Gastroesophageal sphincter (tissue), 3 donors: ENCODE data around the gene NCF4.

Experiments used
- POLR2A ChIP-seq, 2 donors: fragments of 450-650 bp; IDR thresholded peaks; one replicate each; pipeline ENCODE4 v1.6.1; 2017; ENCODE audit warnings: antibody characterized with exemption in 2 of 2, mild to moderate bottlenecking in 2 of 2, moderate library complexity in 1 of 2
- POLR2AphosphoS5 ChIP-seq: sonication (generic); formaldehyde crosslinking; IDR thresholded peaks from one replicate; pipeline ENCODE4 v1.6.1; 2017; ENCODE audit warnings: antibody characterized with exemption
- TF ChIP-seq, protein P1 (sequence below), 4 experiments: fragments of 200-600 bp in 2 of 4; fragments of 450-650 bp in 2 of 4; sonication (generic) in 1 of 4; IDR thresholded peaks; one replicate each; pipeline ENCODE4 v1.5.1; 2017 to 2019; ENCODE audit warnings: antibody characterized with exemption in 4 of 4, mild to moderate bottlenecking in 2 of 4, moderate library complexity in 2 of 4

DNA sequence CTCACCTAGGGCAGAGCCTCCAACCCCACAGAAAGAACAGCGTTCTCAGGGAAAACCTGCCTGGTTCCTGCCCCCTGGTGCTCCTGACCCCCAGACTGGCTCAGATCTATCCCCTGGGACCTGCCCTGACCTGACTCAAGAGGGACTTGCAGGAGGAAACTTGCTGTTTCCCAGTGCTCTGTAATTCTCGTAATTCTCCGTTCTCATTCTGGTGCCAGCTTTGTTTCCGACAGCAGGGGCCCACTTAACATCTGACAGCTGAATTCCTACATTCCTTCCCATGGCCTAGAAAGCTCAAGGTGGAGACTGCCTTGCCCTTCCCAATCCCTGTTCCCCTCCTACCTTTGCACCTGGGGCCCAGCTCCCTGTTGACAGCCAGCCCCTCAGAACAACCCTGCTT is 40.1 kb downstream of the NCF4 start:
- TF ChIP-seq, protein P1, sequence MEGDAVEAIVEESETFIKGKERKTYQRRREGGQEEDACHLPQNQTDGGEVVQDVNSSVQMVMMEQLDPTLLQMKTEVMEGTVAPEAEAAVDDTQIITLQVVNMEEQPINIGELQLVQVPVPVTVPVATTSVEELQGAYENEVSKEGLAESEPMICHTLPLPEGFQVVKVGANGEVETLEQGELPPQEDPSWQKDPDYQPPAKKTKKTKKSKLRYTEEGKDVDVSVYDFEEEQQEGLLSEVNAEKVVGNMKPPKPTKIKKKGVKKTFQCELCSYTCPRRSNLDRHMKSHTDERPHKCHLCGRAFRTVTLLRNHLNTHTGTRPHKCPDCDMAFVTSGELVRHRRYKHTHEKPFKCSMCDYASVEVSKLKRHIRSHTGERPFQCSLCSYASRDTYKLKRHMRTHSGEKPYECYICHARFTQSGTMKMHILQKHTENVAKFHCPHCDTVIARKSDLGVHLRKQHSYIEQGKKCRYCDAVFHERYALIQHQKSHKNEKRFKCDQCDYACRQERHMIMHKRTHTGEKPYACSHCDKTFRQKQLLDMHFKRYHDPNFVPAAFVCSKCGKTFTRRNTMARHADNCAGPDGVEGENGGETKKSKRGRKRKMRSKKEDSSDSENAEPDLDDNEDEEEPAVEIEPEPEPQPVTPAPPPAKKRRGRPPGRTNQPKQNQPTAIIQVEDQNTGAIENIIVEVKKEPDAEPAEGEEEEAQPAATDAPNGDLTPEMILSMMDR (IDR thresholded peaks at IDR 0.05), result no peak
- no peak for TF ChIP-seq POLR2AphosphoS5
- TF ChIP-seq POLR2A (IDR thresholded peaks at IDR 0.05), result no peak
